Measurements from ENCODE around the gene JARID2. TPM values are rescaled to one million over a fixed set of nuclear protein-coding genes. Genes with fewer than 3 reads are reported as not detected.

JARID2 gene
- total and polyA plus RNA-seq, 2 of the 13 experiments (the other 11 are each of a cell fraction or from before 2014, with no cell fraction given), result 7.5 to 10.3 TPM

DNA sequence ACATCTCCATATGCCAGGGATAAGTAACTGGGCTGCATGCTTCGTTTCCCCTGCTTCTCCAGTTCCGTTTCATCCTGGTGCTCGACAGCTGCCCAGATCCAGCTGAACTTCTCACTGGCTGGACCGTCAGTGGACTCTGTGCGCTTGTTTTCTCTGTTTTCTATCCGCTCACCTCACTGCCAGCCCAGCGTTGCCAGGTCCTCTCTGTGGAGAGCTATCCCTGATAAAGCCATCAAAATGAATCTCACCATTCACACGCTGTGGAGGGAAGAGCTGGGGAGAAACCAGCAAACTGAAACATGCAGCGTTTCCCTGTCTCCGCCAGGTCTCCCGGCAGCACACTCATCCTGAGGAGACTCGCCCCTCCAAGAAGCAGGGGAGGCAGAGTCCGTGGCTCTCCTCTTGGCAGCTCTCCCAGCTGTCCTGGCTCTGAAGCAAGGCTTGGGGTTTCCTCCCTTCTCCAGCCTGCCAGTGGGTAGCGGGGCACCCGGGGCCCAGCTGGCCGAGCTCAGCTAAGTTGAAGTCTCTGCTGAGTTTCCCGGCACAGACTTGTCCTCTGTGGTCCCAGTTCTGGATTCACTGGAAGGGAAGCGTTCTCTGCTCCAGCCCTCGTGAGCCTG, 256.1 kb downstream of the JARID2 start:
- Histone ChIP-seq H4K20me1 (ENCODE audit: insufficient read depth, low read length) (peaks cover 9% of the 10 kb centered on the region; the same call in 1 of the 2 replicates), H3K4me2 (ENCODE audit: low read depth, low read length) (no peak overlapping the region), H3K27me3 (ENCODE audit: control insufficient read depth in 1 of 2, insufficient read depth in 2 of 2, low read length in 2 of 2) (no peaks in the 10 kb centered on the region), H3K27ac (ENCODE audit: extremely low read length, insufficient read depth, low read length) (no peak overlapping the region), H3K4me3 (replicated peaks in 1 of 3; ENCODE audit: insufficient read depth in 1 of 3, low read depth in 2 of 3, low read length in 3 of 3) (no peak overlapping the region), H3K9me3 (ENCODE audit: low read length) (no peaks in the 10 kb centered on the region), H3K4me1 (ENCODE audit: insufficient read depth, low read length) (peaks cover 30% of the 10 kb centered on the region), H3K36me3 (replicated peaks in 1 of 2; ENCODE audit: control insufficient read depth in 1 of 2, insufficient read depth in 2 of 2, low read length in 2 of 2) (peaks cover 28 to 30% of the 10 kb centered on the region in 2 experiments), H3K9ac (ENCODE audit: insufficient read depth, low read depth, low read length) (no peak overlapping the region), H3K79me2 (ENCODE audit: insufficient read depth, low read length) (no peaks in the 10 kb centered on the region), H2AFZ (ENCODE audit: low read length) (no peak overlapping the region)
- FAIRE-seq (no peak), ATAC-seq (no peak), DNase-seq (ENCODE audit: low spot score) (no peak)
- 92% methylated on average over 15 of the region's 19 CpGs for WGBS (ENCODE audit: low lambda C conversion rate)
- TF ChIP-seq, protein P1, sequence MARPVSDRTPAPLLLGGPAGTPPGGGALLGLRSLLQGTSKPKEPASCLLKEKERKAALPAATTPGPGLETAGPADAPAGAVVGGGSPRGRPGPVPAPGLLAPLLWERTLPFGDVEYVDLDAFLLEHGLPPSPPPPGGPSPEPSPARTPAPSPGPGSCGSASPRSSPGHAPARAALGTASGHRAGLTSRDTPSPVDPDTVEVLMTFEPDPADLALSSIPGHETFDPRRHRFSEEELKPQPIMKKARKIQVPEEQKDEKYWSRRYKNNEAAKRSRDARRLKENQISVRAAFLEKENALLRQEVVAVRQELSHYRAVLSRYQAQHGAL (CRISPR knock-in tag; IDR thresholded peaks at IDR 0.05; ENCODE audit: not compliant biosample characterization), result no peak
- TF ChIP-seq ZNF530 (CRISPR knock-in tag; IDR thresholded peaks at IDR 0.05; ENCODE audit: low read depth) (no peak), ZSCAN22 (CRISPR knock-in tag; IDR thresholded peaks at IDR 0.05) (no peak), HCFC1 (IDR thresholded peaks at IDR 0.05; ENCODE audit: low read depth, low read length) (no peak)
- intact Hi-C loops (cut with micrococcal nuclease; ENCODE audit: unreplicated experiment) (no loop called here), in situ Hi-C loops (cut with HindIII; ENCODE audit: extremely low pct_ligation_motif_present, low pct_unique_long_range_greater_than_20kb) (no loop called here)
- ChIA-PET CTCF (ENCODE audit: low intra/inter-chr PET ratio, low total read pairs) (no interaction called here), POLR2A (no interaction called here)
- no TSS peak for BruUV-seq (replicated peaks)

- Histone ChIP-seq H3K4me2 (ENCODE audit: low read depth, low read length) (no peak overlapping the region), H3K79me2 (ENCODE audit: insufficient read depth, low read length) (no peaks in the 10 kb centered on the region), H3K9me3 (ENCODE audit: low read length) (no peaks in the 10 kb centered on the region), H3K36me3 (replicated peaks in 1 of 2; ENCODE audit: control insufficient read depth in 1 of 2, insufficient read depth in 2 of 2, low read length in 2 of 2) (peaks cover 24 to 32% of the 10 kb centered on the region in 2 experiments), H3K9ac (ENCODE audit: insufficient read depth, low read depth, low read length) (no peak overlapping the region), H3K4me1 (ENCODE audit: insufficient read depth, low read length) (peaks cover 30% of the 10 kb centered on the region), H3K27me3 (ENCODE audit: control insufficient read depth in 1 of 2, insufficient read depth in 2 of 2, low read length in 2 of 2) (no peaks in the 10 kb centered on the region), H4K20me1 (ENCODE audit: insufficient read depth, low read length) (peaks cover 9% of the 10 kb centered on the region; the same call in 1 of the 2 replicates), H3K27ac (ENCODE audit: extremely low read length, insufficient read depth, low read length) (no peak overlapping the region), H3K4me3 (replicated peaks in 1 of 3; ENCODE audit: insufficient read depth in 1 of 3, low read depth in 2 of 3, low read length in 3 of 3) (no peak overlapping the region), H2AFZ (ENCODE audit: low read length) (no peak overlapping the region)
- DNase-seq (ENCODE audit: low spot score) (no peak), ATAC-seq (no peak), FAIRE-seq (no peak)
- no TSS peak for BruUV-seq (replicated peaks)
- 83% methylated on average over 19 of the region's 20 CpGs for WGBS (ENCODE audit: low lambda C conversion rate)
- intact Hi-C loops (cut with micrococcal nuclease; ENCODE audit: unreplicated experiment) (no loop called here), in situ Hi-C loops (cut with HindIII; ENCODE audit: extremely low pct_ligation_motif_present, low pct_unique_long_range_greater_than_20kb) (no loop called here)
- POLR2A ChIA-PET, result no interaction called here
- CTCF ChIA-PET (ENCODE audit: low intra/inter-chr PET ratio, low total read pairs), result no interaction called here
- TF ChIP-seq TEAD2 (CRISPR knock-in tag; IDR thresholded peaks at IDR 0.05) (no peak), ATF4 (CRISPR knock-in tag; IDR thresholded peaks at IDR 0.05) (no peak), BRCA1 (CRISPR knock-in tag; IDR thresholded peaks at IDR 0.05) (no peak), ZMAT5 (CRISPR knock-in tag; IDR thresholded peaks at IDR 0.05; ENCODE audit: borderline replicate concordance, low read depth) (no peak), ZNF207 (IDR thresholded peaks at IDR 0.05; ENCODE audit: borderline replicate concordance) (no peak), YEATS4 (CRISPR knock-in tag; IDR thresholded peaks at IDR 0.05; ENCODE audit: borderline replicate concordance) (no peak), CAMTA2 (CRISPR knock-in tag; IDR thresholded peaks at IDR 0.05; ENCODE audit: borderline replicate concordance) (no peak), ZKSCAN1 (IDR thresholded peaks at IDR 0.05; ENCODE audit: low read length) (no peak), PRPF4 (IDR thresholded peaks at IDR 0.05; ENCODE audit: low read depth, low read length, poor library complexity, severe bottlenecking) (no peak)
- TF ChIP-seq, protein P2, sequence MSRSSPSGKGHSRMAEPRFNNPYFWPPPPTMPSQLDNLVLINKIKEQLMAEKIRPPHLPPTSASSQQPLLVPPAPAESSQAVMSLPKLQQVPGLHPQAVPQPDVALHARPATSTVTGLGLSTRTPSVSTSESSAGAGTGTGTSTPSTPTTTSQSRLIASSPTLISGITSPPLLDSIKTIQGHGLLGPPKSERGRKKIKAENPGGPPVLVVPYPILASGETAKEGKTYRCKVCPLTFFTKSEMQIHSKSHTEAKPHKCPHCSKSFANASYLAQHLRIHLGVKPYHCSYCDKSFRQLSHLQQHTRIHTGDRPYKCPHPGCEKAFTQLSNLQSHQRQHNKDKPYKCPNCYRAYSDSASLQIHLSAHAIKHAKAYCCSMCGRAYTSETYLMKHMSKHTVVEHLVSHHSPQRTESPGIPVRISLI (CRISPR knock-in tag; IDR thresholded peaks at IDR 0.05; ENCODE audit: borderline replicate concordance), result no peak
Observed at GRCh38 chr6:15502446-15503345, 256.8 kb downstream of the JARID2 start.

Data from HepG2 (cell line).